ENCODE measurements around the gene PTGER1. TPM values are rescaled to one million over a fixed set of nuclear protein-coding genes. Genes with fewer than 3 reads are reported as not detected.

Gene PTGER1
- total and polyA plus RNA-seq, 2 of the 4 experiments (the other 2 are of a cell fraction) = 0.54 to 0.60 TPM

DNA sequence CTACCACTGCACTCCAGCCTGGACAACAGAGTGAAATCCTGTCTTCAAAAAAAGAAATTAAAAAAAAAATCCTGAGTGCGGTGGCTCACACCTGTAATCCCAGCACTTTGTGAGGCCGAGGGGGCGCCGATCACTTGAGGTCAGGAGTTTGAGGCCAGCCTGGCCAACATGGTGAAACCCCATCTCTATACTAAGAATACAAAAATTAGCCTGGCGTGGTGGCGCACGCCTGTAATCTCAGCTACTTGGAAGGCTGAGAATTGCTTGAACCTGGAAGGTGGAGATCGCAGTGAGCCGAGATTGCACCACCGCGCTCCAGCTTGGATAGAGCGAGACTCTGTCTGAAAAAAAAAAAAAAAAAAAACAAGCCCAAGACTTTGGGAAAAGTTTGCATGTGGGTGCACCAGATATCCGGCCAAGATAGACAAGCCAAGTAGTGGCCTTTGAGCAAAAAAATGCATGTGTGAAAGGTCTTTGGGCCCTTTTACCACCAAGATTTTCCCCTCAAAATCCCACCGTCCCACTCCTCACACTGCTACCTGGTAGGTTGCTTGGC, 37.3 kb upstream of the PTGER1 start:
- H2BK15ac ChIP-seq (ENCODE audit: low read depth, low read length) = no peak overlapping the region
- H2BK120ac ChIP-seq (ENCODE audit: low read depth, low read length) = no peak overlapping the region
- H3K56ac ChIP-seq (ENCODE audit: extremely low read depth, insufficient read depth, low read length) = no peak overlapping the region
- DNase-seq (no peak), ATAC-seq (ENCODE audit: low read depth) (no peak)
- H3K23ac ChIP-seq (ENCODE audit: low read depth, low read length) = no peak overlapping the region
- H3K4ac ChIP-seq (ENCODE audit: low read depth, low read length) = no peak overlapping the region
- dilution Hi-C loops (cut with HindIII; ENCODE audit: low sequenced_read_pairs, unreplicated experiment) (no loop called here), in situ Hi-C loops (cut with MboI; ENCODE audit: low sequenced_read_pairs) (no loop called here), intact Hi-C loops (cut with micrococcal nuclease) (no loop called here)
- no TSS peak for BruUV-seq (replicated peaks)
- H3K9ac ChIP-seq (ENCODE audit: low read depth, low read length) = no peak overlapping the region
- peaks cover 24% of the 10 kb centered on the region for H3K9me1 ChIP-seq (ENCODE audit: insufficient read depth, low read length)
- peaks cover 20% of the 10 kb centered on the region for H3K4me1 ChIP-seq (ENCODE audit: control insufficient read depth, insufficient read depth, low read length)
- no peak overlapping the region for H2AFZ ChIP-seq (replicated peaks; ENCODE audit: low read length, poor library complexity)
- no peak overlapping the region for H3K14ac ChIP-seq (replicated peaks; ENCODE audit: low read depth, low read length)
- no peaks in the 10 kb centered on the region for H3K27me3 ChIP-seq (ENCODE audit: control insufficient read depth, insufficient read depth, low read length)
- H3K4me3 ChIP-seq (ENCODE audit: insufficient read depth, low read depth, low read length) = no peak overlapping the region
- no peak for TF ChIP-seq POLR2A (IDR thresholded peaks at IDR 0.05; ENCODE audit: low read depth, low read length)
- no peak for TF ChIP-seq MAZ (IDR thresholded peaks at IDR 0.05; ENCODE audit: borderline replicate concordance, low read depth, low read length)
- no peak for TF ChIP-seq RCOR1 (IDR thresholded peaks at IDR 0.05; ENCODE audit: insufficient replicate concordance, low read length)
- no peak for TF ChIP-seq MAFK (IDR thresholded peaks at IDR 0.05; ENCODE audit: low read depth, low read length)
- H2AK9ac ChIP-seq (replicated peaks; ENCODE audit: low read depth, low read length, poor library complexity) = no peak overlapping the region
- H3K79me1 ChIP-seq (ENCODE audit: low read depth in 1 of 2, low read length in 2 of 2) = peaks cover 23 to 53% of the 10 kb centered on the region in 2 experiments
- ChIA-PET CTCF (no interaction called here), POLR2A (ENCODE audit: unreplicated experiment) (no interaction called here)
- peaks cover 27% of the 10 kb centered on the region for H3K36me3 ChIP-seq (ENCODE audit: control insufficient read depth, insufficient read depth, low read length)
- H4K8ac ChIP-seq (ENCODE audit: low read depth in 2 of 2, low read length in 2 of 2) = no peak overlapping the region
- H4K5ac ChIP-seq (ENCODE audit: low read depth, low read length) = no peak overlapping the region
- no peak overlapping the region for H4K91ac ChIP-seq (ENCODE audit: insufficient read depth, low read depth, low read length)
- H2BK20ac ChIP-seq (ENCODE audit: low read depth, low read length) = no peak overlapping the region
- H4K20me1 ChIP-seq (ENCODE audit: insufficient read depth, low read length) = peaks cover 40% of the 10 kb centered on the region
- 100% methylated on average over 1 of the region's 14 CpGs; no CpG with 5 or more reads in 1 of the 2 experiments for WGBS, 2 experiments (ENCODE audit: extremely low coverage in 2 of 2, insufficient read length in 1 of 2)
- H2BK5ac ChIP-seq (ENCODE audit: low read depth, low read length, poor library complexity, severe bottlenecking) = no peak overlapping the region
- no peaks in the 10 kb centered on the region for H3K9me3 ChIP-seq (ENCODE audit: control insufficient read depth, insufficient read depth, low read length)
- H2AK5ac ChIP-seq (ENCODE audit: low read depth, low read length) = no peak overlapping the region
- H3K4me2 ChIP-seq (ENCODE audit: low read depth, low read length) = no peak overlapping the region
- H3K27ac ChIP-seq (ENCODE audit: insufficient read depth, low read length) = no peak overlapping the region
- H3K18ac ChIP-seq (ENCODE audit: low read depth, low read length) = no peak overlapping the region
